Lower lobe of right lung (tissue), 2 donors: ENCODE measurements around the gene SLC41A3. TPM values are rescaled to one million over a fixed set of nuclear protein-coding genes. Genes with fewer than 3 reads are reported as not detected.
"Not testable (repeated sequence)": the region's sequence is repeated elsewhere in the genome, so short reads cannot be mapped to it uniquely, and the experiment has no call there.

ENCODE experiments used
- ATAC-seq, 2 donors: fragments of 200-7000 bp; cut with Tn5 transposase; one replicate each; pipeline ENCODE4 v1.9.1; 2020 to 2022; ENCODE audit warnings: mild to moderate bottlenecking in 2 of 2, moderate library complexity in 2 of 2
- DNase-seq: peaks from one replicate; pipeline ENCODE4 v3.0.0-alpha.2; 2020
- H3K27ac ChIP-seq: fragments of 200-600 bp; one replicate; pipeline ENCODE4 v1.8.0; 2022
- H3K27me3 ChIP-seq: fragments of 200-600 bp; one replicate; pipeline ENCODE4 v1.8.0; 2022; ENCODE audit warnings: low read depth
- H3K36me3 ChIP-seq: fragments of 200-600 bp; one replicate; pipeline ENCODE4 v1.8.0; 2022; ENCODE audit warnings: mild to moderate bottlenecking
- H3K4me1 ChIP-seq: fragments of 200-600 bp; one replicate; pipeline ENCODE4 v1.8.0; 2022
- H3K4me3 ChIP-seq: fragments of 200-600 bp; one replicate; pipeline ENCODE4 v1.8.0; 2022; ENCODE audit warnings: mild to moderate bottlenecking
- H3K9me3 ChIP-seq: fragments of 200-600 bp; one replicate; pipeline ENCODE4 v1.8.0; 2022
- CTCF ChIP-seq: fragments of 200-600 bp; IDR thresholded peaks from one replicate; pipeline ENCODE4 v1.8.0; 2022; ENCODE audit warnings: antibody characterized with exemption, mild to moderate bottlenecking
- intact Hi-C: fragments of 100-400 bp; cut with DNase I; formaldehyde crosslinking; loops from one replicate; pipeline ENCODE4 v1.11.0; 2022
- total RNA-seq: library from RNA; stranded (reverse); fragmentation: NEBNext Ultra II Directional; extraction: Animal tissue kit (Norgen Biotek cat#: 25700); gene quantifications from one replicate; pipeline ENCODE4 v1.2.1, GENCODE V29; 2021
- donor health status: DM: no; HTN: yes; CAD: no; lungs with severe emphysema.

Gene SLC41A3
- total RNA-seq, 1 donor from 2014 or later, result 36.2 TPM

GRCh38 chr3:126101521-126101982 lies 17.6 kb upstream of the SLC41A3 start:
- ATAC-seq (no peak), DNase-seq (no peak)
- Histone ChIP-seq H3K27me3 (no peaks in the 10 kb centered on the region), H3K36me3 (no peaks in the 10 kb centered on the region), H3K4me1 (no peaks in the 10 kb centered on the region), H3K27ac (no peak overlapping the region), H3K4me3 (no peak overlapping the region), H3K9me3 (peaks cover 8% of the 10 kb centered on the region)
- intact Hi-C loops, result no loop called here
- TF ChIP-seq CTCF, result no peak

DNA sequence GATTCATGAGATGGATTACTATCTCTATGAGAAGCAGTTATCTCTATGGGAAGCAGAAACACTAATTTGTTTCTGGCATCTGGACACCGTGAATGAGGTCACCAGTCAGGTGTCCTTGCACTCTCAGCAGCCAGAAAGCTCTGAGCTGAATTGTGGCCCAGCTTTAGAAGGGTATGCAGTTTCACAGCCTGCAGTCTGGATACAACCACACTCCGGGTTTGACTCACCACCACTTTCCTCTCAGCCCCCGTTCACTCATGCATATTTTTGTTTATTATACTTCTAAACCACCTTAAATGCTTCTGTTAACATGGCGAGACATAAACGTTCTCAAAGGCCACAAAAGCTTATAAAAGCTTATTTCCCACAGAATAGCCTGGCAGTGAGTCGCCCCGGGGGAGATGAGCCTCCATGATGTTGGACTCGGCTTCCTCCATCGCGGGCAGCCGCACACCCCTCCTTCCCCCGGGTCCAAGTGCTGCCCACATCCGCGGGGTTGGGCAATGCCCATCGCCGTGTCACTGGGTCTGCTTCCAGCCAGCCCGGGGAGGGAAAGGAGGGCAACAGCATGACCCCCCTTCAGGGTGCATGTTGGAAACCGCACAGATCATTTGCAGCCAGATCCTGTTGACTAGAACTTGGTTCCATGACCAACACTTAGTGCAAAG lies 16.8 kb upstream of the SLC41A3 start:
- H3K4me1 ChIP-seq, result no peaks in the 10 kb centered on the region
- H3K27me3 ChIP-seq, result no peaks in the 10 kb centered on the region
- DNase-seq, result no peak
- no peaks in the 10 kb centered on the region for H3K36me3 ChIP-seq
- H3K27ac ChIP-seq, result no peak overlapping the region
- no peak overlapping the region for H3K4me3 ChIP-seq
- ATAC-seq, result no peak
- TF ChIP-seq CTCF, result no peak
- H3K9me3 ChIP-seq, result peaks cover 16% of the 10 kb centered on the region
- intact Hi-C loops, result no loop called here

DNA sequence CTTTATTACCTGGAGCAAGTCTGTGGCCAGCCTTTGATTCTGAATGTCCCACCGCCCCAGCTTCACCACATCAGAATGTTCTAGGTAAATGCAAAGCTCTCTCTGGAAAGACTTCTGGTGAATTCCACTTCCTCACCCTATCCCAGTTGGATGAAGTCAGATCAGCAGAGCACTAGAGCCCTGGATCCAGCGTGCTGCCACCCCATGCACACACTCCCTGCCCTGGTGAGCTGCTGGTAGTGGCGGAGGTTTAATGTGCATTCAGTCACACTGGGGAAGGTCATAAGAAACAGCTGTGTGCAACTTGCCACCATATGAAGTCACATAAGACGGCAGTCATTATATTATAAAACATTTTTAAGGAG lies 16.3 kb upstream of the SLC41A3 start:
- TF ChIP-seq CTCF, result no peak
- H3K9me3 ChIP-seq, result peaks cover 19% of the 10 kb centered on the region
- H3K36me3 ChIP-seq, result no peaks in the 10 kb centered on the region
- no peak for DNase-seq
- ATAC-seq, result no peak
- H3K27me3 ChIP-seq, result no peaks in the 10 kb centered on the region
- no peaks in the 10 kb centered on the region for H3K4me1 ChIP-seq
- H3K27ac ChIP-seq, result no peak overlapping the region
- intact Hi-C loops, result no loop called here
- H3K4me3 ChIP-seq, result no peak overlapping the region

DNA sequence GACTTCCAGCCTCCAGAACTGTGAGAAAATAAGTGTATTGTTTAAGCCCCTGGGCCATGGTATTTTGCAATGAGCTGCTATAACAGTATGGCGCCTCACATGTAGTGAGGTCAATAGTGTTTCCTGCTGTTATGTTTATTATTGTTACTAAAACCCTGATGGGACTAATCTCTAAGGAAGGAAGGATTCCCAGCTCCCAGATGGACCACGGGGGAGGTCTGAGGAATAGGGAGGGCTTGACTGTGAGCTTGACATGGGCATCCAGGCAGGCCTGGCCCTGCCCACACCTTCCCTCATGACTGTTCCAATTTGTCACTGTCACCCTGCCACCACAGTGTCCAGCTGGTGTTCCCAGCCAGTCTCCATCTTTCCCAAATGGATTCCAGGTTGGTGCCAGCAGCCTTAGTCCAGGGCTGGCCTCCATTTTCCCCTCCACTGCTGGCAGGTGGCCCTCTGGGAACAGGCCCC lies 14.5 kb upstream of the SLC41A3 start:
- H3K4me3 ChIP-seq, result no peak overlapping the region
- peaks cover 19% of the 10 kb centered on the region for H3K9me3 ChIP-seq
- ATAC-seq, result no peak
- intact Hi-C loops, result no loop called here
- no peak for TF ChIP-seq CTCF
- no peaks in the 10 kb centered on the region for H3K36me3 ChIP-seq
- no peak overlapping the region for H3K27ac ChIP-seq
- no peak for DNase-seq
- no peaks in the 10 kb centered on the region for H3K27me3 ChIP-seq
- H3K4me1 ChIP-seq, result no peaks in the 10 kb centered on the region

DNA sequence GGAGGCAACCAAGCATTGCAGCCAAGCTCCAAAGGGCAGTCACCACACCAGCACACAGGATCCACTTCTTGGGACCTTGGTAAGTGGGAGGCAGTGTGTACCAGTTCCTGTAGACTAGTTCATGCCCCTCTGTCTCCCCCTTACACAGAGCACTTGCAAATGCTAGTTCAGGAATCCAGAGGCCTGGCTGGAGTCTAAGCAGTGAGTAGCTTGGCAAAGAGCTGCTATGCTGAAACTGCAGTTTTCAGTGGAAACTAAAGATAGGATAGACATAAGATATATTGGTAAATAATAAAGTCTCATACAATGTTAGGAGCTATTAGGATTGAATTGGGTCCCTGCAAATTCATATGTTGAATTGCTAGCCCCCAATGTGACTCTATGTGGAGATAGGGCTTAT lies 13.9 kb upstream of the SLC41A3 start:
- no peaks in the 10 kb centered on the region for H3K4me1 ChIP-seq
- intact Hi-C loops, result no loop called here
- ATAC-seq, result no peak

GRCh38 chr3:126096274-126096673 lies 12.3 kb upstream of the SLC41A3 start:
- H3K27me3 ChIP-seq, H3K4me1 ChIP-seq, H3K27ac ChIP-seq, DNase-seq, H3K4me3 ChIP-seq, intact Hi-C loops, ATAC-seq, H3K36me3 ChIP-seq: not testable (repeated sequence)
- H3K9me3 ChIP-seq, result peaks cover 19% of the 10 kb centered on the region

More for the DNA sequence above, 13.9 kb upstream of the SLC41A3 start:
- no peaks in the 10 kb centered on the region for H3K27me3 ChIP-seq
- DNase-seq, result no peak
- no peak overlapping the region for H3K4me3 ChIP-seq
- peaks cover 19% of the 10 kb centered on the region for H3K9me3 ChIP-seq
- H3K36me3 ChIP-seq, result no peaks in the 10 kb centered on the region
- no peak for TF ChIP-seq CTCF
- H3K27ac ChIP-seq, result no peak overlapping the region

DNA sequence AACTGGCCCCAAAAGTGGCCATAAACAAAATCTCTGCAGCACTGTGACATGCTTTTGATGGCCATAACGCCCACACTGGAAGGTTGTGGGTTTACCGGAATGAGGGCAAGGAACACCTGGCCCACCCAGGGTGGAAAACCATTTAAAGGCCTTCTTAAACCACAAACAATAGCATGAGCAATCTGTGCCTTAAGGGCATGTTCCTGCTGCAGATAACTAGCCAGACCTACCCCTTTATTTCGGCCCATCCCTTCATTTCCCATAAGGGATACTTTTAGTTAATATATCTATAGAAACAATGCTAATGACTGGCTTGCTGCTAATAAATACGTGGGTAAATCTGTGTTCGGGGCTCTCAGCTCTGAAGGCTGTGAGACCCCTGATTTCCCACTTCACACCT lies 8.2 kb upstream of the SLC41A3 start:
- H3K4me3 ChIP-seq, H3K27ac ChIP-seq, H3K36me3 ChIP-seq, H3K4me1 ChIP-seq, ATAC-seq, intact Hi-C loops, H3K27me3 ChIP-seq, DNase-seq: not testable (repeated sequence)
- peaks cover 17% of the 10 kb centered on the region for H3K9me3 ChIP-seq
